Trophoblast cell (in vitro differentiated cells and primary cell): ENCODE measurements around the gene CACNG4.

ENCODE experiments used
- DNase-seq, 2 donors: peaks; one replicate each; pipeline ENCODE4 v3.0.0-alpha.2; 2016
- H2AFZ ChIP-seq: 2 replicates; pipeline ENCODE4 v1.6.1; 2013; ENCODE audit warnings: low read length, moderate library complexity, mild to moderate bottlenecking; ENCODE audit not compliant: insufficient read depth, poor library complexity
- H2AK5ac ChIP-seq: 2 replicates; pipeline ENCODE4 v1.6.1; 2013; ENCODE audit warnings: mild to moderate bottlenecking, low read length
- H2BK120ac ChIP-seq: 2 replicates; pipeline ENCODE4 v1.6.1; 2013; ENCODE audit warnings: low read length, mild to moderate bottlenecking, moderate library complexity; ENCODE audit not compliant: insufficient read depth, poor library complexity
- H2BK12ac ChIP-seq: 2 replicates; pipeline ENCODE4 v1.6.1; 2013; ENCODE audit warnings: mild to moderate bottlenecking, low read length, moderate library complexity
- H2BK5ac ChIP-seq: 2 replicates; pipeline ENCODE4 v1.6.1; 2013; ENCODE audit warnings: low read length, low read depth, moderate library complexity, mild to moderate bottlenecking; ENCODE audit not compliant: poor library complexity
- H3K14ac ChIP-seq: 2 replicates; pipeline ENCODE4 v1.6.1; 2013; ENCODE audit warnings: mild to moderate bottlenecking, low read length
- H3K18ac ChIP-seq: 2 replicates; pipeline ENCODE4 v1.6.1; 2013; ENCODE audit warnings: mild to moderate bottlenecking, low read length
- H3K23ac ChIP-seq: 2 replicates; pipeline ENCODE4 v1.6.1; 2013; ENCODE audit warnings: low read length
- H3K27ac ChIP-seq: 2 replicates; pipeline ENCODE4 v1.5.1; 2013; ENCODE audit warnings: low read depth, mild to moderate bottlenecking, inconsistent platforms, low read length, moderate library complexity
- H3K27me3 ChIP-seq: 2 replicates; pipeline ENCODE4 v1.6.1; 2013; ENCODE audit warnings: inconsistent platforms, mild to moderate bottlenecking, low read length, moderate library complexity; ENCODE audit not compliant: insufficient read depth
- H3K36me3 ChIP-seq, 2 experiments: 1 replicate in 1 of 2; 2 replicates in 1 of 2; pipeline ENCODE4 v1.6.1; 2013; ENCODE audit warnings: low read length in 2 of 2, mild to moderate bottlenecking in 2 of 2, moderate library complexity in 1 of 2; ENCODE audit not compliant: insufficient read depth in 2 of 2, control insufficient read depth in 1 of 2
- H3K4ac ChIP-seq: 2 replicates; pipeline ENCODE4 v1.6.1; 2013; ENCODE audit warnings: low read depth, mild to moderate bottlenecking, low read length, moderate library complexity
- H3K4me1 ChIP-seq, 2 experiments: 1 replicate in 1 of 2; 2 replicates in 1 of 2; pipeline ENCODE4 v1.6.1; 2013; ENCODE audit warnings: low read length in 2 of 2, mild to moderate bottlenecking in 2 of 2, moderate library complexity in 1 of 2; ENCODE audit not compliant: insufficient read depth in 2 of 2, control insufficient read depth in 1 of 2
- H3K4me2 ChIP-seq: 2 replicates; pipeline ENCODE4 v1.6.1; 2013; ENCODE audit warnings: inconsistent platforms, mild to moderate bottlenecking, low read length, moderate library complexity
- H3K4me3 ChIP-seq: 2 replicates; pipeline ENCODE4 v1.5.1; 2013; ENCODE audit warnings: mild to moderate bottlenecking, low read depth, low read length, inconsistent platforms
- H3K79me1 ChIP-seq: one replicate; pipeline ENCODE4 v1.6.1; 2013; ENCODE audit warnings: low read length
- H3K79me2 ChIP-seq: 2 replicates; pipeline ENCODE4 v1.6.1; 2013; ENCODE audit warnings: low read length, mild to moderate bottlenecking; ENCODE audit not compliant: control insufficient read depth, insufficient read depth, poor library complexity
- H3K9ac ChIP-seq: 2 replicates; pipeline ENCODE4 v1.6.1; 2013; ENCODE audit warnings: mild to moderate bottlenecking, low read length
- H3K9me3 ChIP-seq: 2 replicates; pipeline ENCODE4 v1.6.1; 2013; ENCODE audit warnings: low read depth, mild to moderate bottlenecking, control low read depth, inconsistent platforms, low read length; ENCODE audit not compliant: insufficient read depth
- H4K12ac ChIP-seq: 2 replicates; pipeline ENCODE4 v1.6.1; 2013; ENCODE audit warnings: low read depth, mild to moderate bottlenecking, low read length, moderate library complexity
- H4K8ac ChIP-seq: 2 replicates; pipeline ENCODE4 v1.6.1; 2013; ENCODE audit warnings: low read depth, mild to moderate bottlenecking, low read length, moderate library complexity
- H4K91ac ChIP-seq: one replicate; pipeline ENCODE4 v1.6.1; 2013; ENCODE audit warnings: low read depth, mild to moderate bottlenecking, low read length, moderate library complexity
- WGBS: extraction: QIAGEN DNeasy Blood & Tissue Kit; methylation state at CpG from one replicate; pipeline ENCODE4 v1.1.7; 2013; ENCODE audit warnings: missing lambda C conversion rate; ENCODE audit not compliant: insufficient read length, insufficient coverage; ENCODE audit errors: extremely low coverage; 5-methylcytosine and 5-hydroxymethylcytosine counted together

Gene CACNG4

GRCh38 chr17:67074781-67075180, 110.3 kb downstream of the CACNG4 start:
- Histone ChIP-seq H4K91ac (no peak overlapping the region), H3K4me2 (no peak overlapping the region), H3K4ac (no peak overlapping the region), H3K27me3 (no peaks in the 10 kb centered on the region), H3K79me2 (no peaks in the 10 kb centered on the region), H2AK5ac (no peak overlapping the region), H2AFZ (no peak overlapping the region), H3K14ac (no peak overlapping the region), H3K23ac (no peak overlapping the region), H2BK5ac (no peak overlapping the region), H3K79me1 (no peaks in the 10 kb centered on the region), H3K9ac (no peak overlapping the region), H3K4me1 (no peaks in the 10 kb centered on the region), H3K9me3 (no peaks in the 10 kb centered on the region), H2BK12ac (no peak overlapping the region), H4K12ac (no peak overlapping the region), H3K18ac (no peak overlapping the region), H3K4me3 (no peak overlapping the region), H2BK120ac (no peak overlapping the region), H4K8ac (no peak overlapping the region), H3K36me3 (peaks cover 4 to 5% of the 10 kb centered on the region in 2 experiments), H3K27ac (no peak overlapping the region)
- DNase-seq = no peak
- WGBS = no CpG with 5 or more reads among the region's 3 CpGs

GRCh38 chr17:67076290-67076689, 111.8 kb downstream of the CACNG4 start:
- Histone ChIP-seq H3K9ac (no peak overlapping the region), H4K91ac (no peak overlapping the region), H3K79me1 (no peaks in the 10 kb centered on the region), H3K9me3 (no peaks in the 10 kb centered on the region), H3K4me3 (no peak overlapping the region), H2BK12ac (no peak overlapping the region), H2AK5ac (no peak overlapping the region), H4K12ac (no peak overlapping the region), H3K23ac (no peak overlapping the region), H3K4me1 (no peaks in the 10 kb centered on the region), H2AFZ (no peak overlapping the region), H3K79me2 (no peaks in the 10 kb centered on the region), H3K36me3 (peaks cover 4 to 5% of the 10 kb centered on the region in 2 experiments), H3K27ac (no peak overlapping the region), H2BK120ac (no peak overlapping the region), H3K4me2 (no peak overlapping the region), H3K14ac (no peak overlapping the region), H3K4ac (no peak overlapping the region), H3K27me3 (no peaks in the 10 kb centered on the region), H4K8ac (no peak overlapping the region), H3K18ac (no peak overlapping the region), H2BK5ac (no peak overlapping the region)
- no CpG with 5 or more reads among the region's 7 CpGs for WGBS
- DNase-seq = no peak

- no CpG with 5 or more reads among the region's 11 CpGs for WGBS
- no peak for DNase-seq
These were observed 113.8 kb downstream of the CACNG4 start for GRCh38 chr17:67078292-67078691.

GRCh38 chr17:67079491-67079890, 115.0 kb downstream of the CACNG4 start:
- Histone ChIP-seq H3K4me2 (no peak overlapping the region), H3K4me3 (no peak overlapping the region), H3K4me1 (no peaks in the 10 kb centered on the region), H3K9ac (no peak overlapping the region), H3K23ac (no peak overlapping the region), H2BK120ac (no peak overlapping the region), H3K18ac (no peak overlapping the region), H2BK5ac (no peak overlapping the region), H3K4ac (no peak overlapping the region), H3K14ac (no peak overlapping the region), H2AK5ac (no peak overlapping the region), H3K36me3 (peaks cover 4 to 5% of the 10 kb centered on the region in 2 experiments), H4K8ac (no peak overlapping the region), H2BK12ac (no peak overlapping the region), H3K79me2 (no peaks in the 10 kb centered on the region), H3K27me3 (no peaks in the 10 kb centered on the region), H3K27ac (no peak overlapping the region), H3K9me3 (no peaks in the 10 kb centered on the region), H3K79me1 (no peaks in the 10 kb centered on the region), H4K91ac (no peak overlapping the region), H2AFZ (no peak overlapping the region), H4K12ac (no peak overlapping the region)
- no peak for DNase-seq
- WGBS = no CpG with 5 or more reads among the region's 2 CpGs

More at GRCh38 chr17:67078292-67078691, 113.8 kb downstream of the CACNG4 start:
- H3K4me3 ChIP-seq = no peak overlapping the region
- H2BK12ac ChIP-seq = no peak overlapping the region
- no peak overlapping the region for H3K4ac ChIP-seq
- no peaks in the 10 kb centered on the region for H3K79me2 ChIP-seq
- H2BK120ac ChIP-seq = no peak overlapping the region
- H4K8ac ChIP-seq = no peak overlapping the region
- no peak overlapping the region for H3K23ac ChIP-seq
- no peak overlapping the region for H3K18ac ChIP-seq
- no peak overlapping the region for H4K12ac ChIP-seq
- H3K14ac ChIP-seq = no peak overlapping the region
- H3K9me3 ChIP-seq = no peaks in the 10 kb centered on the region
- no peak overlapping the region for H2BK5ac ChIP-seq
- H3K27ac ChIP-seq = no peak overlapping the region
- H2AFZ ChIP-seq = no peak overlapping the region
- H3K27me3 ChIP-seq = no peaks in the 10 kb centered on the region
- H4K91ac ChIP-seq = no peak overlapping the region
- peaks cover 4 to 5% of the 10 kb centered on the region in 2 experiments for H3K36me3 ChIP-seq
- no peaks in the 10 kb centered on the region for H3K79me1 ChIP-seq
- no peak overlapping the region for H2AK5ac ChIP-seq
- peak overlapping the region; percentile 65 for H3K9ac ChIP-seq
- no peak overlapping the region for H3K4me2 ChIP-seq
- no peaks in the 10 kb centered on the region for H3K4me1 ChIP-seq
